ENCODE data around the gene TOX2. TPM values are rescaled to one million over a fixed set of nuclear protein-coding genes. Genes with fewer than 3 reads are reported as not detected.

Gene TOX2
- total RNA-seq, 1 experiment from 2014 or later: 1.8 TPM

DNA sequence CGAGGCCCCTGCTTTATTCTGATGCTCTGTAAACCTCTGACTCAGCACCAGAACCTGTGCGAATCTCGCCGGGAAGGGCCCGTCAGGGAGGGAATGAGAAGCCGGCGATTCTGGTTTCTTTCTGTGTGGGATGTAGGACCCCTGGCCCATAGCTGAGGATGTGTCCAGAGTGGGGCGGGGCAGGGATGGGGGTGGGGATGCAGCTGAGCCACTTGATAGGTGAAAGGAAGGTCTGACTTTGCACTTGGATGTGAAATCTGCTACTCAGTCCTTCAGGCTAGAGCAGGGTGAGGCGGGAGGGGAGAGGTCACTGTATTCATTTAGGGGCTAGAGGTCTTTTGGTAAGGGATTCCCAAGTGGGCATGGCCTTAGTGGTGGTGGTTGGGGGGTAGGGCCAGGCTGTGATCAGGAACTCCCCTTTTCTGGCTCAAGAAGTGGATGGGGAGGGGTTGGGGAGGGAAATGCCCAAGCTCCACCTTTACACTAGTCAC, 2.3 kb downstream of the TOX2 start:
- Histone ChIP-seq H3K27ac (ENCODE audit: low read length) (no peak overlapping the region), H2AFZ (ENCODE audit: low read length) (no peak overlapping the region), H3F3A (ENCODE audit: low read length, unreplicated experiment) (no peaks in the 10 kb centered on the region), H3K27me3 (ENCODE audit: low read length) (peaks cover 16% of the 10 kb centered on the region), H3K9me3 (ENCODE audit: low read length) (peaks cover 16% of the 10 kb centered on the region), H3K4me3 (ENCODE audit: low read length) (no peak overlapping the region), H3K4me2 (ENCODE audit: low read length) (no peak overlapping the region), H3K9me2 (replicated peaks; ENCODE audit: low read length) (no peaks in the 10 kb centered on the region), H3K79me2 (ENCODE audit: low read length) (no peaks in the 10 kb centered on the region), H3K9ac (ENCODE audit: low read length) (no peak overlapping the region), H3K4me1 (ENCODE audit: insufficient read depth, low read length) (peaks cover 28% of the 10 kb centered on the region), H4K20me1 (ENCODE audit: low read length) (no peaks in the 10 kb centered on the region), H3K36me3 (ENCODE audit: low read depth, low read length) (peaks cover 4% of the 10 kb centered on the region; the same call in 1 of the 2 replicates)
- ChIA-PET CTCF (interaction anchor here (0.7 kb wide), 1 partner anchor 12 kb away, joined by 4 read pairs; no protein-coding TSS in a partner anchor), POLR2A (ENCODE audit: unreplicated experiment) (no interaction called here)
- intact Hi-C loops (cut with micrococcal nuclease): no loop called here
- DNase-seq: no peak
- no TSS peak for BruUV-seq (replicated peaks)
- no peak for TF ChIP-seq EZH2 (IDR thresholded peaks at IDR 0.05; ENCODE audit: low read length, unreplicated experiment)
- TF ChIP-seq EZH2phosphoT487 (IDR thresholded peaks at IDR 0.05; ENCODE audit: borderline replicate concordance, low read length): no peak
- TF ChIP-seq, protein P1, sequence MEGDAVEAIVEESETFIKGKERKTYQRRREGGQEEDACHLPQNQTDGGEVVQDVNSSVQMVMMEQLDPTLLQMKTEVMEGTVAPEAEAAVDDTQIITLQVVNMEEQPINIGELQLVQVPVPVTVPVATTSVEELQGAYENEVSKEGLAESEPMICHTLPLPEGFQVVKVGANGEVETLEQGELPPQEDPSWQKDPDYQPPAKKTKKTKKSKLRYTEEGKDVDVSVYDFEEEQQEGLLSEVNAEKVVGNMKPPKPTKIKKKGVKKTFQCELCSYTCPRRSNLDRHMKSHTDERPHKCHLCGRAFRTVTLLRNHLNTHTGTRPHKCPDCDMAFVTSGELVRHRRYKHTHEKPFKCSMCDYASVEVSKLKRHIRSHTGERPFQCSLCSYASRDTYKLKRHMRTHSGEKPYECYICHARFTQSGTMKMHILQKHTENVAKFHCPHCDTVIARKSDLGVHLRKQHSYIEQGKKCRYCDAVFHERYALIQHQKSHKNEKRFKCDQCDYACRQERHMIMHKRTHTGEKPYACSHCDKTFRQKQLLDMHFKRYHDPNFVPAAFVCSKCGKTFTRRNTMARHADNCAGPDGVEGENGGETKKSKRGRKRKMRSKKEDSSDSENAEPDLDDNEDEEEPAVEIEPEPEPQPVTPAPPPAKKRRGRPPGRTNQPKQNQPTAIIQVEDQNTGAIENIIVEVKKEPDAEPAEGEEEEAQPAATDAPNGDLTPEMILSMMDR (conservative IDR thresholded peaks at IDR 0.05; ENCODE audit: low read depth, low read length): no peak
- no peak for ATAC-seq

DNA sequence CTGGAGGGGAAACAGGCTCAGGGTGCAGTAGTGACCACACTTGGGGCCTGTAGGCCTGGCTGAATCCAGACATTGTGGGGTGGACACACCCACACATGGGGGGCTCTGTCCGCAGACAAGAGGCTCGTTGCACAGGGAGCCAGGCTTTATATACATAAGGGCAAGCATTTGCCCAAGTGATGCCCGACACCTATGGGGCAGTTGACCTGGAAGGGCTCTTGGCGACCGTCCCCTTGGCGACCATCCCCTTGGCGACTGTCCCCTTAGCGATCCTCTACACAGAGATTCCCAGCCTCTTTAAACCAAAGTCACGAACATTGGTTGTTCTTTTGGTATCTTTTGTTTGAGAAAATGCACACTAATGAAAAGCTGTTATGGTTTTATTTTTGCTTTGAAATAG, 2.7 kb downstream of the TOX2 start:
- Histone ChIP-seq H3K9me2 (replicated peaks; ENCODE audit: low read length) (no peaks in the 10 kb centered on the region), H3F3A (ENCODE audit: low read length, unreplicated experiment) (no peaks in the 10 kb centered on the region), H3K4me1 (ENCODE audit: insufficient read depth, low read length) (peaks cover 32% of the 10 kb centered on the region), H4K20me1 (ENCODE audit: low read length) (no peaks in the 10 kb centered on the region), H3K4me3 (ENCODE audit: low read length) (no peak overlapping the region), H3K36me3 (ENCODE audit: low read depth, low read length) (peaks cover 4% of the 10 kb centered on the region; the same call in 1 of the 2 replicates), H3K9me3 (ENCODE audit: low read length) (peaks cover 14% of the 10 kb centered on the region), H2AFZ (ENCODE audit: low read length) (no peak overlapping the region), H3K9ac (ENCODE audit: low read length) (no peak overlapping the region), H3K27me3 (ENCODE audit: low read length) (peaks cover 16% of the 10 kb centered on the region), H3K4me2 (ENCODE audit: low read length) (no peak overlapping the region), H3K79me2 (ENCODE audit: low read length) (no peaks in the 10 kb centered on the region), H3K27ac (ENCODE audit: low read length) (no peak overlapping the region)
- ChIA-PET CTCF (interaction anchor here (0.7 kb wide), 1 partner anchor 11 kb away, joined by 4 read pairs; no protein-coding TSS in a partner anchor), POLR2A (ENCODE audit: unreplicated experiment) (no interaction called here)
- intact Hi-C loops (cut with micrococcal nuclease): no loop called here
- no peak for ATAC-seq
- TF ChIP-seq, protein P1 (conservative IDR thresholded peaks at IDR 0.05; ENCODE audit: low read depth, low read length): no peak
- TF ChIP-seq EZH2phosphoT487 (IDR thresholded peaks at IDR 0.05; ENCODE audit: borderline replicate concordance, low read length): no peak
- TF ChIP-seq EZH2 (IDR thresholded peaks at IDR 0.05; ENCODE audit: low read length, unreplicated experiment): no peak
- BruUV-seq (replicated peaks): no TSS peak
- DNase-seq: no peak

DNA sequence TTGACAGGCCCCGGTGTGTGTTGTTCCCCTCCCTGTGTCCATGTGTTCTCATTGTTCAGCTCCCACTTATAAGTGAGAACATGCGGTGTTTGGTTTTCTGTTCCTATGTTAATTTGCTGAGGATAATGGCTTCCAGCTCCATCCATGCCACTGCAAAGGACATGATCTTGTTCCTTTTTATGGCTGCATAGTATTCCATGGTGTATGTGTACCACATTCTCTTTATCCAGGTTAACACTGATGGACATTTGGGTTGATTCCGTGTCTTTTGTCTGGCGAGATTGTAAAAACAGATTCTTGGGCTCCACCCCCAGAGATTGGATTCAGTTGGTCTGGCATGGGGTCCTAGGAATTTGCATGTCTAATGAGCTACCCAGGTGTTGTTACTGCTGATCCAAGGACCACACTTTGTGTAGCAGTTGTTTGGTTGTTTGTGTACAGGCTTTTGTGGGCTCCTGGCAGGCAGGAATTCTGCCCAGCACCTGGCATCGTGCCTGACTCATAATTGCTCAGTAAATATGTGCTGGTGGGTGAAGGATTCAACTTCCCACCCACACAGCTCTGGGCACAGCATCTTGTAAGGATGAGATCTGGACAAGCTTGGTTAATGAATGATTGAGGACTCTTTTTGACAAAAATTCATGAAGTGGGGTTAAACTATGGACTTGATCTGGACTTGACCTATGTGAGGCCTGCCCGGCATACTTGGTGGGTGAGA, 5.2 kb downstream of the TOX2 start:
- ChIA-PET POLR2A (ENCODE audit: unreplicated experiment) (no interaction called here), CTCF (no interaction called here)
- intact Hi-C loops (cut with micrococcal nuclease): no loop called here
- H3K27ac ChIP-seq (ENCODE audit: low read length): no peak overlapping the region
- ATAC-seq: no peak
- H3K4me3 ChIP-seq (ENCODE audit: low read length): no peak overlapping the region
- BruUV-seq (replicated peaks): no TSS peak
- no peaks in the 10 kb centered on the region for H3F3A ChIP-seq (ENCODE audit: low read length, unreplicated experiment)
- H2AFZ ChIP-seq (ENCODE audit: low read length): no peak overlapping the region
- no peak overlapping the region for H3K9ac ChIP-seq (ENCODE audit: low read length)
- H3K4me1 ChIP-seq (ENCODE audit: insufficient read depth, low read length): peaks cover 45% of the 10 kb centered on the region
- H4K20me1 ChIP-seq (ENCODE audit: low read length): no peaks in the 10 kb centered on the region
- TF ChIP-seq, protein P1 (conservative IDR thresholded peaks at IDR 0.05; ENCODE audit: low read depth, low read length): no peak
- no peak for TF ChIP-seq EZH2phosphoT487 (IDR thresholded peaks at IDR 0.05; ENCODE audit: borderline replicate concordance, low read length)
- no peak for TF ChIP-seq EZH2 (IDR thresholded peaks at IDR 0.05; ENCODE audit: low read length, unreplicated experiment)
- H3K79me2 ChIP-seq (ENCODE audit: low read length): no peaks in the 10 kb centered on the region
- no peaks in the 10 kb centered on the region for H3K9me3 ChIP-seq (ENCODE audit: low read length)
- peaks cover 12% of the 10 kb centered on the region for H3K27me3 ChIP-seq (ENCODE audit: low read length)
- H3K9me2 ChIP-seq (replicated peaks; ENCODE audit: low read length): no peaks in the 10 kb centered on the region
- peak overlapping the region; percentile 37; the same call in 1 of the 2 replicates for H3K4me2 ChIP-seq (ENCODE audit: low read length)
- no peaks in the 10 kb centered on the region for H3K36me3 ChIP-seq (ENCODE audit: low read depth, low read length)
- DNase-seq: peak; percentile 72

Measured in PC-3 (cell line).